ENCODE measurements around the gene HGD.

HGD gene

GRCh38 chr3:120673116-120673515 lies 8.9 kb downstream of the HGD start:
- TF ChIP-seq CTCF (IDR thresholded peaks at IDR 0.05) = no peak

DNA sequence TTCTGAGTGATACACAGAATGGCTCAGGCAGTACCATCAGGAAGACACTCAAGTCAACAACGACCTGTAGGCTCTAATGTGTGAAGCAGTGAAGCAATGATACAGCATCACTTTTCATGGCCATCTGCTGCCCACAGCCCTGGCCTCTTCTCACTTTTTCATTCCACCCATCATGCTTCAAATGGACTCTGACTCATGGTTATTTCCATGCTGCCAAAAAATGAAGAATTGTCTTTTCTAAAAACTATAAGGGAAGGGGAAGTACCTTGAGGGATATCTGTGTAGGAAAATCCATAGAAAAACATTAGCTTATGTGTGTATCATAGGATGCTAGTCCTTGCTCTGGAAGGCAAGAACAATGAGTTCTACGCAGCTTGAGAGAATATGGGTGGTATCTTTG lies 11.5 kb downstream of the HGD start:
- no peak for TF ChIP-seq CTCF (IDR thresholded peaks at IDR 0.05)

DNA sequence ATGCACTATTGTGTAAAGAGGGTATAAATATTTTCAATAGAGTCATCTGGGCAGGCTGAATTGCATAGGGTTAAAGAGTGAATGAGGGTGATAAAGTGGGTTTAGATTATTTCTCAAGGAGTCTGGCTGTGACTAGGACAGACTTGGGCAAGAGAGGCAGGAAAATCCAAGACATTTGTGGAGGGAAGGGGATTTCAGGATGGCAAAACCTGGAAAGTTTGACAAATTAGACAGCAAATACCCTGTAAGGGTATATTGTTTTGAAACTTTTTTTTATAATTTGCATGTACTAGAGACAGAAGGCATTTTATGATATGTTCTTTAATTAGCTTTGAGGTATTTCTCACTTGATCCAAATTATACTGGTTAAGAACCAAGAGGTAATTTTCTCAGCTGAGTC lies 17.1 kb downstream of the HGD start:
- TF ChIP-seq CTCF (IDR thresholded peaks at IDR 0.05) = no peak

DNA sequence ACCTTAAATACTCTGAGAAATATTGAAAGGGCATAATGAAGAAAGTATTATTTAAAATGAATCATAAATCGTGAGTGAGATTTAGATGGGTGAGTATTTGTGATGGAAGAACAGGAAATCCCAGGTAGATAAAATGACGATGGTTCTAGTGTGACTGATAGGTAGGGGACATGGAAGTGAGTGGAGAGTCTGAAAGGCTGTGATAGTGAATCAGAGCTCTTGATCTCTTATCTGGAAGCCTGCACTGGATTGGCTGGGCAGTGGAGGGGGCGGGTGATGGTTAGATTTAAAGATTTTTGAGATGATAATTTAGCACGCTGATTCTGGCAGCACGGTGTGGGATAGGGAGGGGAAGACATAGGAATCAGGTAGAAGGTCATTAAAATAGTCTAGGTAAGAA lies 20.1 kb downstream of the HGD start:
- no peak for TF ChIP-seq CTCF (IDR thresholded peaks at IDR 0.05)

- TF ChIP-seq CTCF (IDR thresholded peaks at IDR 0.05) = no peak
These were observed 20.7 kb downstream of the HGD start for GRCh38 chr3:120661106-120661905.

GRCh38 chr3:120659834-120660233 lies 22.2 kb downstream of the HGD start:
- TF ChIP-seq CTCF (IDR thresholded peaks at IDR 0.05) = no peak

GRCh38 chr3:120659285-120659684 lies 22.8 kb downstream of the HGD start:
- no peak for TF ChIP-seq CTCF (IDR thresholded peaks at IDR 0.05)

Measured in LNCAP (cell line).